Activated CD8-positive, alpha-beta memory T cell treated with anti-CD3 and anti-CD28 coated beads for 24 hours (primary cell): Measurements from ENCODE around the gene GRK4.
A peak's percentile ranks its signal among the peaks of the same experiment; 100 is the strongest.

Experiments used
- DNase-seq: peaks from one replicate; pipeline ENCODE4 v3.0.0-alpha.2; 2020

GRK4 gene

DNA sequence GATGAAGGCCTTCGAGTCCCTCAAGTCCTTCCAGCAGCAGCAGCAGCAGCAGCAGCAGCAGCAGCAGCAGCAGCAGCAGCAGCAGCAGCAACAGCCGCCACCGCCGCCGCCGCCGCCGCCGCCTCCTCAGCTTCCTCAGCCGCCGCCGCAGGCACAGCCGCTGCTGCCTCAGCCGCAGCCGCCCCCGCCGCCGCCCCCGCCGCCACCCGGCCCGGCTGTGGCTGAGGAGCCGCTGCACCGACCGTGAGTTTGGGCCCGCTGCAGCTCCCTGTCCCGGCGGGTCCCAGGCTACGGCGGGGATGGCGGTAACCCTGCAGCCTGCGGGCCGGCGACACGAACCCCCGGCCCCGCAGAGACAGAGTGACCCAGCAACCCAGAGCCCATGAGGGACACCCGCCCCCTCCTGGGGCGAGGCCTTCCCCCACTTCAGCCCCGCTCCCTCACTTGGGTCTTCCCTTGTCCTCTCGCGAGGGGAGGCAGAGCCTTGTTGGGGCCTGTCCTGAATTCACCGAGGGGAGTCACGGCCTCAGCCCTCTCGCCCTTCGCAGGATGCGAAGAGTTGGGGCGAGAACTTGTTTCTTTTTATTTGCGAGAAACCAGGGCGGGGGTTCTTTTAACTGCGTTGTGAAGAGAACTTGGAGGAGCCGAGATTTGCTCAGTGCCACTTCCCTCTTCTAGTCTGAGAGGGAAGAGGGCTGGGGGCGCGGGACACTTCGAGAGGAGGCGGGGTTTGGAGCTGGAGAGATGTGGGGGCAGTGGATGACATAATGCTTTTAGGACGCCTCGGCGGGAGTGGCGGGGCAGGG is 111.7 kb downstream of the GRK4 start:
- DNase-seq, result peak; percentile 70

DNA sequence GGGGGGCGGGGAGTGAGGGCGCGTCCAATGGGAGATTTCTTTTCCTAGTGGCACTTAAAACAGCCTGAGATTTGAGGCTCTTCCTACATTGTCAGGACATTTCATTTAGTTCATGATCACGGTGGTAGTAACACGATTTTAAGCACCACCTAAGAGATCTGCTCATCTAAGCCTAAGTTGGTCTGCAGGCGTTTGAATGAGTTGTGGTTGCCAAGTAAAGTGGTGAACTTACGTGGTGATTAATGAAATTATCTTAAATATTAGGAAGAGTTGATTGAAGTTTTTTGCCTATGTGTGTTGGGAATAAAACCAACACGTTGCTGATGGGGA is 112.2 kb downstream of the GRK4 start:
- DNase-seq, result no peak

DNA sequence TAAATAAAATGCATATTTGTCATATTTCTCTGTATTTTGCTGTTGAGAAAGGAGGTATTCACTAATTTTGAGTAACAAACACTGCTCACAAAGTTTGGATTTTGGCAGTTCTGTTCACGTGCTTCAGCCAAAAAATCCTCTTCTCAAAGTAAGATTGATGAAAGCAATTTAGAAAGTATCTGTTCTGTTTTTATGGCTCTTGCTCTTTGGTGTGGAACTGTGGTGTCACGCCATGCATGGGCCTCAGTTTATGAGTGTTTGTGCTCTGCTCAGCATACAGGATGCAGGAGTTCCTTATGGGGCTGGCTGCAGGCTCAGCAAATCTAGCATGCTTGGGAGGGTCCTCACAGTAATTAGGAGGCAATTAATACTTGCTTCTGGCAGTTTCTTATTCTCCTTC is 114.4 kb downstream of the GRK4 start:
- DNase-seq, result no peak

DNA sequence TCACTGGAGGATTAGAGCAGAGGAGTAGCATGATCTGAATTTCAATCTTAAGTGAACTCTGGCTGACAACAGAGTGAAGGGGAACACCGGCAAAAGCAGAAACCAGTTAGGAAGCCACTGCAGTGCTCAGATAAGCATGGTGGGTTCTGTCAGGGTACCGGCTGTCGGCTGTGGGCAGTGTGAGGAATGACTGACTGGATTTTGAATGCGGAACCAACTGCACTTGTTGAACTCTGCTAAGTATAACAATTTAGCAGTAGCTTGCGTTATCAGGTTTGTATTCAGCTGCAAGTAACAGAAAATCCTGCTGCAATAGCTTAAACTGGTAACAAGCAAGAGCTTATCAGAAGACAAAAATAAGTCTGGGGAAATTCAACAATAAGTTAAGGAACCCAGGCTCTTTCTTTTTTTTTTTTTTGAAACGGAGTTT is 116.3 kb downstream of the GRK4 start:
- DNase-seq, result no peak

DNA sequence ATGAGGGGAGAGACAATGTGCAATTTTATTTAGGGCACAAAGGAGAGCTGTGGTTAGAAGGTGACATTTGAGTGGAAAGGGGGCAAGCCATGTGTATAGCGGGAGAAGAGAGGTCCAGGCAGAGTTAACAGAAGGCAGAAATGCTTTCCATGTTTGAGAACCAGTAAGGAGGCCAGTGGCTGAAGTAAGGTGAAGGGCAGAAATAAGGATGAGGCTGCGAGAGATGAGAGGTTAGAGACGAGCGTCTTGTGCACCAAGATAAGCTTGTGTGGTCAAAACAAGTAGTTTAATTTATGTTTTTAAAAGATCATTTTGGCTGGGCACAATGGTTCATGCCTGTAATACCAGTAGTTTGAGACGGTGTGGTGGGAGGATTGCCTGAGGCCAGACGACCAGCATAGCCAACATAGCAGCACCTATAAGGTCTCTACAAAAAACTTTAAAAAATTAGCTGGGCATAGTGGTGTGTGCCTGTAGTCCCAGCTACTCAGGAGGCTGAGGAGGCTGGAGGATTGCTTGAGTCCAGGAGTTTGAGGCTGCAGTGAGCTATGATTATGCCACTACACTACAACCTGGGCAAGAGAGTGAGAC is 119.6 kb downstream of the GRK4 start:
- DNase-seq, result no peak

DNA sequence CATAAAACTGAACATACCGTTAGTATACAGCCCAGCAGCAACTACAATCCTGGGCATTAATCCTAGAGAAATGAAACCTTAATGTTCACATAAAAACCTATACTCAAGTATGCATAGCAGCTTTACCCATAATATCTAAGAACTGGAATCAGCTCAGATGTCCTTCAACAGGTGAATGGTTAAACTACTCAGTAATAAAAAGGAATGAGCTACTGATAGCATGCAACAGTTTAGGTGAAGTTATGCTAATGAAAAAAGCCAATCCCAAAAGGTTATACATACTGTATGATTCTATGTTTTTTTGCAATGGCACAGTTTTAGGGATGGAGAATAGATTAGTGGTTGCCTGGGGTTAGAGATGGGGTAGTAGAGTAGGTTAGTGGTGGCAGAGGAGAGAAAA is 120.4 kb downstream of the GRK4 start:
- no peak for DNase-seq

DNA sequence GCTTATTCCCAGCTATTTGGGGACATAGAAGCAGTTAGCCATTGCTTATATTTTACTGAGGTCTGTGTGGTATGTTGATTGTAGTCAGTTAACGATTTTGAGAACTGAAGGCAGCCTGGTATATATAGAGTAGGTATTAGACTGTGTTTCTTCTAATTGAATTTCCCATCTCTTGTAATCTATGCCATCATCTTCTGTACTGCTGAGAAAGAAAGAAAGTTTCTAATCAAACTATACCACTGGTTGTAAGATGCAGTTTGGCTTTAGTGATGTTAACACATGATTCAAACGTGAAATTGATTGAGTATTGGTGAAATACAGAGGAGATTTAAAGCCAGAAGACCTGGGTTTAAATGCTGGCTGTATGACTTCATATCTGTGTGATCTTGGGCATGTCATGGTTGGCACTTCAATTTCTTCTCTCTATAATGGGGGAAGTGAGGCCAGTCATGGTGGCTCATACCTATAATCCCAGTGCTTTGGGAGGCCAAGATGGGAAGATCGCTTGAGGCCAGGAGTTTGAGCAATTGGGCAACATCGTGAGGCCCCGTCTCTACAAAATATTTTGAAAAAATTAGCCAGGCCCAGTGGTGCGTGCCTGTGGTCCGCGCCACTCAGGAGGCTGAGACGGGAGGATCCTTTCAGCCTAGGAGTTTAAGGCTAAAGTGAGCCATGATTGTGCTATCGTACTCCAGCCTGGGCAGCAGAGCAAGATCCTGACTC is 122.7 kb downstream of the GRK4 start:
- no peak for DNase-seq

DNA sequence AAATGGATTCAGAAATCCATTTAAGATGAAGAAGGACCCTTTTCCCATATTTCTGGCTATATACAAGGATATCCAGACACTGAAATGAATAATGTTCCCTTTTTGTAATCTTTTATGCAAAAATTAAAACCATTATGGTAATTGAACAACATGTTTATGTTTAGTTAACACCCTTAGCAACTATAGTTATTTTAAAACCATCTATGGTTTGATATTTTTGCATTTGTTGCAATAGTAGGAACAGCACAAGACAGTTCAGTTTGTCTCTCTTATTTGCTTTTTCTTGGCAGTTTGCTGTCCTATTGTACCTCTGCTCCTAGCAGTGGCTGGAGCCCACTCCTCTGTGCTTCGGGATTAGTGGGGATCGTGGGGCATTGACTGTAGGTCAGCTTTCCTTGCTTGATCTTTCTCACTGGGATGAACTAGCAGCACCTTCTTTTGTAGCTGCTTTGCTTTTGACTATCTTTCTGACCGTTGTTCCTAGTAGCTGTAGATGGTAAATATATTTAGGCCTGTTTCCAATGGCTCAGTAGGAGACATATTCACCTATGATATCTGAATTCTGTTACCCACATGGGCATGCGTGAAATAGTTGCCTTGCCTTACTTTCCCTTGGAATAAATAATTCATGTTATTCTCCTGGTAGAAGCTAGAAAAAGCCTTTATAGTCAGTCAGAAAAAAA is 123.9 kb downstream of the GRK4 start:
- no peak for DNase-seq
